Cardiac septum (tissue), 1 donor: ENCODE data around the gene SMG6. TPM values are rescaled to one million over a fixed set of nuclear protein-coding genes. Genes with fewer than 3 reads are reported as not detected.

Experiments
- DNase-seq: peaks from one replicate; pipeline ENCODE4 v3.0.0-alpha.2; 2020; ENCODE audit warnings: low spot score
- intact Hi-C: fragments of 100-400 bp; cut with DNase I; formaldehyde crosslinking; loops from one replicate; pipeline ENCODE4 v1.14.0; 2022
- total RNA-seq: library from RNA; stranded (reverse); fragmentation: NEBNext Ultra II Directional; extraction: Animal tissue kit (Norgen Biotek cat#: 25700); gene quantifications from one replicate; pipeline ENCODE4 v1.2.1, GENCODE V29; 2021
- donor health status: DM: no; HTN: no; CAD: no.

Gene SMG6
- total RNA-seq, 1 donor from 2014 or later: 19.7 TPM

DNA sequence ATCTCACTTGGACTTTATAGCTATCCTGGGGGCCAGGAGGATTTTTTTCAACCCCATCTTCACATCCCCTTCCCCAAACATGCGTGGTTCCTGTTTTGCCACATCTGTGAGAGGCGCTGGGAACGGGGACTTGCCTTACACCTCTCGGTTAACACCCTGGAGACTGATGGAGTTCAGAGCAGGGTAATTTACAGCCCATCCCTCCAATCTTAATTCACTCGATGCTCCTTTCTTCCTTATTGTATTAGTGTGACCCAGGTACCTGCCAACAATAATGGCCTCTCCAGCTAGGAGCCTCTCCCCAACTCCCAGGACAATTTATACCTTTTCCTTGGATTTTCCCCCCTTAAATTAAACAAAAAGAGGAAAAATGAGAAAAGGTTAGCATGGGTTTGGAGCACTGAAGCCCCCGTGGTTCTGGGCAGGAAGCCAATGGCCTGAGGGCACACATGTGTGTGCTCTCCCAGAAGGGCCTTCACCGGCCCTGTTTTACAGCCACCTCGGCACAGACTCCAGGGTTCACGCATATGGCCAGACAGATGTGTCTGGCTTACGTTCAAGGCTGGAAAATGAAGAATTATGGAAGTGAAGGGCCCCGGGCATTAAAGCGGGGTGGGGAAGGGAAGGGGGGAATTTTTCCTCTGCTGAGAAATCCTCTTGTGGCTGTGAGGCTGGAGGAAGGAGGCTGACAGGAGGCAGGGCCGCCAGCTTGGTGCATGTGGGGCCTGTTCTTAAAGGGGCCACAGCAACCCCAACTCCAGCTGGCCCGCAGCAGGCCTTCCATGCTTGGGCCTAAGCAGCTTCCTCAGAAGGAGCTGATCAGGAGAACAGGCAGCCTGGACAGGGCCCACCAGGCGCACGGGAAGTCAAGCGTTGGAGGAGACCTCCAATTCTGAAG is 227.2 kb downstream of the SMG6 start:
- intact Hi-C loops: no loop called here
- no peak for DNase-seq

GRCh38 chr17:2075336-2076086 is 228.1 kb downstream of the SMG6 start:
- no peak for DNase-seq

GRCh38 chr17:2074919-2075318 is 228.7 kb downstream of the SMG6 start:
- no peak for DNase-seq
- intact Hi-C loops: loop anchor here (2.0 kb wide), 1 partner anchor 14 kb away; no protein-coding TSS in a partner anchor

More at GRCh38 chr17:2075336-2076086, 228.1 kb downstream of the SMG6 start:
- intact Hi-C loops: loop anchor here (2.0 kb wide), 1 partner anchor 13 kb away; no protein-coding TSS in a partner anchor

DNA sequence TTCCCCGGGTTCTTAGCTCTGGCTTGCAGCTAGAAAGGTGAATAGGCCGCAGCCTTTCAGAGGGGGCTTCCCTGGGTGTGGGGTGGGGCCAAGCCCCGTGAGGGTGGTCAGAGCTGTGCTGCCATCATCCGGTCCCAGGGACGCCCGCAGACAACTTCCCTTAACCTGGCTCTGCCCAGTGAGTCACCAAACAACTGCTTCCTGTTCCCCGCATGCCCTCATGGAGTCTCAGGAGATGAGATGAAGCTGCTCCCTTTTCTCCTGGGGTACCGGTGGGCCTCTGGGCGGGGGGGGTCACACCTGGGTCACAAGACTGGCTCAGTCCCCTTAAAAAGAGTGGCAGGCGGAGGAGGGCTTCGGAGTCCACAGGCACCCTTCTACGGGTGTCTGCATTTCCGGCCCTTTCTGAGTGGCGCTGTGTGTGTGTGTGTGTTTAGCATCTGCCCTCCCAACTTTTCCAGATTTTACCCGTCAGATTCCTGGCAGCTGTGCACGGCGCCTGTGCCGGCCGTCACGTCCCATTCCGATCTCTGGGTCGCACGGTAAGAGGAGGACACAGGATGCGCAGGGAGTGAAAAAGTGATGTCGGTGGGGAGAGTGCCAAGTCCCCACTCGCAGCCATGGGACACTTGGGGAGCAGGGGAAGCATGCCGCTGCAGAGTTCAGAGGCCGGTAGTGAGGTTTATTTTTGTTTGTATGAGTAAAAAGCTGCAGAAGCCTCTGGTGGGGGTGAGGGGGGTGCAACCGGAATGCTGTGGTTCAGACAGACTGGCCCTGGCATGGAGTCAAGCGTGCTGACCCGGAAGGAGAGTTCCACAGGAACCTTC is 231.9 kb downstream of the SMG6 start:
- intact Hi-C loops: no loop called here

DNA sequence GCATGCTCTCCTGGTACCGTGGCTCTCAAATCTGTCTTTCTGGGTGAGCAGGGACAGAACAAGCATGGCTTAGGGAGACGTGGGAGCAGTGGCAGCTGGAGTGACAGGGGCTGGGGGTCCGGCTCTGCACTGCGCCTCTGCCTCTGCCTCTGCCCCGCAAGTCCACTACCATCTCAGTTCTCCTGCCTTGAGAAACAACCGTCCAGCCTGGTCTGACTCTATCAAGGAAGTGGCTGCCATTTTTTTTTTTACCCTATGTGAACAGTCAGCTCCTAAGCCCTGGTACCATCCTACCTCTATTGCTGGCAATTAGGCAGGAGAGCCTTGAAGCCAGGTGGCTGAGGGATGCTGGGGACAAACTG is 232.6 kb downstream of the SMG6 start:
- intact Hi-C loops: no loop called here

More for the DNA sequence above, 231.9 kb downstream of the SMG6 start:
- DNase-seq: no peak

DNA sequence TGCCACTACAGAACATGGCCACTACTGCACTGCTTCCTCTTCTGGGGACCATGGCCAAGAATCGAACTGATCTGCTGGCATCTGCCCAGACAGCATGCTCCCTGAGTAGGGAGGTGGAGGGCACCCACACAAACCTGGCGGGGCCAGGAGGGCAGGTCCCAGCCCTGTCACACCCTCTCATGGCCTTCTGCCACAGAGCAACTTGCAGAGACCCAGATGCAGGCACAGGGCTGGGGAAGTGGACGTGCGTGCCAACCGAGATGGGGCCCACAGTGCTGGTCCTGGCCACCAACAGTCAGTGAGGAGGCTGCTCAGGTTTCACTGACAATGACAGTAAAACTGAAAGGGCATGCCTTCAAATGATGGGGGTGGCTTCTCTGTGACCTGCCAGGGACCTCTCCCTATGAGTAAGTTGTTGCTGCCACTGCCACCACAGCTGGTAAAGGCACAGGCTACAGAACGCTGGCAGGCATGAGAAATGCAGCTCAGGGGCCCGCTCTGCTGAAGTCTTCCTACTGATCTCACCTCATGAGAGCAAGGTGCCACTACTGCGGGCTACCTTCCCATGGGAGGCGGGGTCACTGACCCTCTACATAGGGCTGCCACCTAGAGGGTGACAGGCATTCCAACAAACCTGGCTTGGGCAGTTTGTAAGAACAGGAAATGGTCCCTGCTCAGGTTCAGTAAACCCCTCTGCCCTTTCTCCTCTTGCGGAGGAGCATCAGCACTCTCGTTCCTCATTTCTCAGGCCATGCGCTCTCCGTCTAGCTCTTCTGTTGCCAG is 233.2 kb downstream of the SMG6 start:
- no peak for DNase-seq
- intact Hi-C loops: no loop called here

More for the DNA sequence above, 232.6 kb downstream of the SMG6 start:
- DNase-seq: no peak

DNA sequence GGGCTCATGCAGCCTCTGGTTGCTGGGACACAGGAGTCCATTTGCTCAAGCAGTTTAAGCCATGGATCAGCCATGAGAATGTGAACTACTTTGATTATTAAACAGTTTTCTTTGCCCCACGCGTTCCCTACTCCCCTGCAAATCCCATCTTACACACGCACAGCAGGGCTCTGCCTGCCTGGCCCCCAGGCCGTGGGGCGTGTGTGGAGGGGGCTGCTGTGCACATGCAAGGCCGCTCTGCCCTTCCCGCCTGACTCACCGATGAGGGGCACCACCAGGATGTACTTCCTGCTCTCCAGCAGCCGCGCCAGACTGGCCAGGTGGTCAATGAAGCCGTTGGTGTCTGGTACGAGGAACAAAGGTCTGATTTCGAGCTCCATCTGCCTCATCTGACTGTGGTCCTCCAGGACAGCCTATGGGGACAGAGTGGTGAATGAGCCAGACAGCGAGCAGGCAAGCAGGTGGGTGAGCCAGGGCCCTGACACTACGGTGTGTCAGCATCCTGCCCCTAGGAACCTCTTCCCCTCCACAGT is 235.0 kb downstream of the SMG6 start:
- no peak for DNase-seq
- intact Hi-C loops: no loop called here

GRCh38 chr17:2068031-2068518 is 235.5 kb downstream of the SMG6 start:
- no peak for DNase-seq
- intact Hi-C loops: no loop called here

DNA sequence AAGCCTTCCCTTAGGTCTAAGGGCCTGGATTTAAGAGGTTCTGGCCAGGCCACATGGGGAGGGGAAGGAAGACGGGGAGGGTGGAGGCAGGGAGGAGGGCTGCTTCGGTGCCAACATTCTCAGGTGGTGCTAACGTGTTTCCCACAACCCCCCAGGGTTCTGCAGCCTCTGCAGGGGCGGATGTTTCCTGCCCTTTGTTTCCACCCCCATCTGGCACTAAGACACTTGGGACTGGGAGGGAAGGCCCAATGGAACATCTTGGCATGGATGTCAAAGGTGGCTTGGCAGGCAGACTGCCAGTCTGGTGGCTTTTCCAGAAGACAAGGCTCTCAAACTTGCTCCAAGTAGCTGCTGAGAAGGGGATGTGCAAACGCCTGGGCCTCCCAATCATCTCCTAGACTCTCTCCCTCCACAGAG is 236.0 kb downstream of the SMG6 start:
- intact Hi-C loops: no loop called here
- DNase-seq: no peak

- no peak for DNase-seq
- intact Hi-C loops: no loop called here
Observed at GRCh38 chr17:2067048-2067561, 236.5 kb downstream of the SMG6 start.

DNA sequence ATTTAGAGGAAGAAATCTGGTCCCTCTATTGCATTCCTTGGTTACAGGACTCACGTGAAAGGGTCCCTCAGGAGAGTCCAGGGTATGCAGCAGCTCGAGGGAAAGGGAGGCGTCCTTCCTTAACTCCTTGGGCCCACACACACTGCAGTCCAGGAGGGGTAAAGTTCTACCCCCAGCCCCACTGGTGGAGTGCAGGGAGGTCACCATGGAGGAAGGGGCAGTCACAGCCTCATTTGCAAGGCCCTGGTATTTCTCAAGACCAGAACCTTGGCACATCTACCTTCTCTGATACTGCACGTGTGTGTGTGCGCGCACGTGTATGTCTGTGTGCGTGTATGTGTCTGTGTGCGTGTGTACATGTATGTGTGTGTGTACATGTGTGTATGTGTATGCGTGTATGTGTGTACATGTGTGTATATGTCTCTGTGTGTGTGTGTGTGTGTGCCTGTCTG is 237.6 kb downstream of the SMG6 start:
- intact Hi-C loops: no loop called here
- DNase-seq: no peak

GRCh38 chr17:2064980-2065785 is 238.4 kb downstream of the SMG6 start:
- intact Hi-C loops: no loop called here

DNA sequence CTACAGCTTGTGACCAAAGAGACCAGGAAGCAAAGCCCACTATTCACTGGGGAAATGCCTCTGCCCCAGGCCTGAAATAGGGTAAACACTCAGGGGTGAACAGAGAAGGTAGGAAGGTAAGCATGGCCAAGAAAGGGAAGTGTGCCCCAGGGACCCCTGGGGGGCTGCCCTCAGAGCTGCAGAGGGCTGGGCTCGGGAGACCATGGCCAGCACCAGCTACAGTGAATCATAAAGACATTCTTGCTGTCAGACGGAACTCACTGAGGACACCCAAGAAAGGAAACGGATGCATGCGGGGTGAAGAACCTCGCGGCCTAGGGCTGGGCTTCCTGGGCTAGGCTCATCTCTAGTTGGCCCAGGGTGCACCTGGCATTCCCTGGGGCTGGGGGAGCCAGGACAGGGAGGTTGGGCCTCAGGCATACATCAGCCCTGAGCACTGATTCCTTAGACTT is 239.0 kb downstream of the SMG6 start:
- DNase-seq: no peak
- intact Hi-C loops: no loop called here

More at GRCh38 chr17:2064980-2065785, 238.4 kb downstream of the SMG6 start:
- DNase-seq: no peak

- intact Hi-C loops: no loop called here
- DNase-seq: no peak
Observed at GRCh38 chr17:2064147-2064489, 239.5 kb downstream of the SMG6 start.

- intact Hi-C loops: no loop called here
- DNase-seq: no peak
Observed at GRCh38 chr17:2063261-2064146, 240.1 kb downstream of the SMG6 start.

- intact Hi-C loops: no loop called here
- DNase-seq: no peak
Observed at GRCh38 chr17:2062571-2063183, 240.9 kb downstream of the SMG6 start.
